Stimulated activated CD4-positive, alpha-beta T cell treated with anti-CD3 and anti-CD28 coated beads, Interleukin-15, amount 100 ng/mL, for 48 hours (primary cell): ENCODE measurements around the gene ARF6.

Source experiments
- DNase-seq, 2 donors: peaks; one replicate each; pipeline ENCODE4 v3.0.0-alpha.2; 2020; ENCODE audit warnings: low read depth in 2 of 2

Gene ARF6

GRCh38 chr14:49940808-49941421, 48.0 kb downstream of the ARF6 start:
- DNase-seq, result no peak

- no peak for DNase-seq
These were observed 49.2 kb downstream of the ARF6 start for GRCh38 chr14:49942090-49942489.

- DNase-seq, result no peak
These were observed 51.6 kb downstream of the ARF6 start for GRCh38 chr14:49944501-49944900.

- no peak for DNase-seq
These were observed 52.8 kb downstream of the ARF6 start for GRCh38 chr14:49945448-49946319.
